ENCODE measurements around the gene CASR.

The CASR gene

DNA sequence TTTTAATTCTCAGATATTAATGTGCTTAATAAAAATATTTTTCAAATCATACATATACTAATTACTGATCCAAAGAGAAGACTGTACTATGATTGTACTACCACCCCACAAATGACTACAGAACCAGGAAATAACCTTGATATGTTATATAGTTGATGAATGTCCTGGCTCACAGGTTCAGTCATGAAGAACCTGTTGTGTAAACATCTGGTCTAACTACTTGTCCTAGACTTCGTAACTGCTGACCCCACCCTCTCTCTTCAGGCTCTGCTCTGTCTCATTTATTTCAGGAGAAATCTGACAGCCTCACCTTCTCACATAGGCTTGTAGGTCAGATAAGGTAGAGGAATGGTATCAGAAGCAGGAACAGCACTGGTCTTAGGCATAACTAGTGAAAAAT, 126.9 kb downstream of the CASR start:
- no peak for TF ChIP-seq NFIC (IDR thresholded peaks at IDR 0.05)

DNA sequence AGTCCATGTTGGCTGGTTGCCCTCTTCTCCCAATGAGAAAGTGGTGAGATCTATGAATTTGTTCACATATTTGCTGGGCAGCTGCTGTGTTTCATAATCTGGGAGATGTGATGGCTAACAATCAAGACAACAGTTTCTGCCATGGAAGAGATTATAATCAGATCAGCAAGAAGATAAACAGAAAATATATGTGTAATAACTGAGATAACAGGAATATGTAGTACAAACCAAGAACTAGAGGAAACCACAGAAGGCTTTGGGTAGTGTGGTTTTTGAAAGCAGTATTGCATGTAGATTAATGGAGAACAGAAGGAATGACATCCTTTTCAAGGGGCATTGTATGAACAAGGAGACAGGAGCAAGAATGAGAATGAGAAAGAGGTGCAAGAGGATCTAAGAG, 129.4 kb downstream of the CASR start:
- TF ChIP-seq, protein P1, sequence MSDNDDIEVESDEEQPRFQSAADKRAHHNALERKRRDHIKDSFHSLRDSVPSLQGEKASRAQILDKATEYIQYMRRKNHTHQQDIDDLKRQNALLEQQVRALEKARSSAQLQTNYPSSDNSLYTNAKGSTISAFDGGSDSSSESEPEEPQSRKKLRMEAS (IDR thresholded peaks at IDR 0.05), result no peak
- TF ChIP-seq TCF12 (IDR thresholded peaks at IDR 0.05; ENCODE audit: low read depth) (no peak), CREB1 (IDR thresholded peaks at IDR 0.05; ENCODE audit: low read depth) (no peak), TAF1 (IDR thresholded peaks at IDR 0.05; ENCODE audit: low read depth) (no peak), YY1 (IDR thresholded peaks at IDR 0.05; ENCODE audit: low read depth) (no peak), ZBTB7A (IDR thresholded peaks at IDR 0.05; ENCODE audit: low read depth) (no peak), FOXM1 (IDR thresholded peaks at IDR 0.05; ENCODE audit: borderline replicate concordance, low read depth) (no peak), EGR1 (IDR thresholded peaks at IDR 0.05) (no peak), CEBPB (IDR thresholded peaks at IDR 0.05) (no peak), EP300 (IDR thresholded peaks at IDR 0.05; ENCODE audit: borderline replicate concordance) (no peak), TEAD4 (IDR thresholded peaks at IDR 0.05) (no peak), NFIC (IDR thresholded peaks at IDR 0.05) (no peak), RAD21 (IDR thresholded peaks at IDR 0.05; ENCODE audit: low read depth) (no peak)
- TF ChIP-seq, protein P2, sequence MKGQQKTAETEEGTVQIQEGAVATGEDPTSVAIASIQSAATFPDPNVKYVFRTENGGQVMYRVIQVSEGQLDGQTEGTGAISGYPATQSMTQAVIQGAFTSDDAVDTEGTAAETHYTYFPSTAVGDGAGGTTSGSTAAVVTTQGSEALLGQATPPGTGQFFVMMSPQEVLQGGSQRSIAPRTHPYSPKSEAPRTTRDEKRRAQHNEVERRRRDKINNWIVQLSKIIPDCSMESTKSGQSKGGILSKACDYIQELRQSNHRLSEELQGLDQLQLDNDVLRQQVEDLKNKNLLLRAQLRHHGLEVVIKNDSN (IDR thresholded peaks at IDR 0.05), result no peak
- TF ChIP-seq, protein P3, sequence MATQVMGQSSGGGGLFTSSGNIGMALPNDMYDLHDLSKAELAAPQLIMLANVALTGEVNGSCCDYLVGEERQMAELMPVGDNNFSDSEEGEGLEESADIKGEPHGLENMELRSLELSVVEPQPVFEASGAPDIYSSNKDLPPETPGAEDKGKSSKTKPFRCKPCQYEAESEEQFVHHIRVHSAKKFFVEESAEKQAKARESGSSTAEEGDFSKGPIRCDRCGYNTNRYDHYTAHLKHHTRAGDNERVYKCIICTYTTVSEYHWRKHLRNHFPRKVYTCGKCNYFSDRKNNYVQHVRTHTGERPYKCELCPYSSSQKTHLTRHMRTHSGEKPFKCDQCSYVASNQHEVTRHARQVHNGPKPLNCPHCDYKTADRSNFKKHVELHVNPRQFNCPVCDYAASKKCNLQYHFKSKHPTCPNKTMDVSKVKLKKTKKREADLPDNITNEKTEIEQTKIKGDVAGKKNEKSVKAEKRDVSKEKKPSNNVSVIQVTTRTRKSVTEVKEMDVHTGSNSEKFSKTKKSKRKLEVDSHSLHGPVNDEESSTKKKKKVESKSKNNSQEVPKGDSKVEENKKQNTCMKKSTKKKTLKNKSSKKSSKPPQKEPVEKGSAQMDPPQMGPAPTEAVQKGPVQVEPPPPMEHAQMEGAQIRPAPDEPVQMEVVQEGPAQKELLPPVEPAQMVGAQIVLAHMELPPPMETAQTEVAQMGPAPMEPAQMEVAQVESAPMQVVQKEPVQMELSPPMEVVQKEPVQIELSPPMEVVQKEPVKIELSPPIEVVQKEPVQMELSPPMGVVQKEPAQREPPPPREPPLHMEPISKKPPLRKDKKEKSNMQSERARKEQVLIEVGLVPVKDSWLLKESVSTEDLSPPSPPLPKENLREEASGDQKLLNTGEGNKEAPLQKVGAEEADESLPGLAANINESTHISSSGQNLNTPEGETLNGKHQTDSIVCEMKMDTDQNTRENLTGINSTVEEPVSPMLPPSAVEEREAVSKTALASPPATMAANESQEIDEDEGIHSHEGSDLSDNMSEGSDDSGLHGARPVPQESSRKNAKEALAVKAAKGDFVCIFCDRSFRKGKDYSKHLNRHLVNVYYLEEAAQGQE (IDR thresholded peaks at IDR 0.05; ENCODE audit: low read depth), result no peak

DNA sequence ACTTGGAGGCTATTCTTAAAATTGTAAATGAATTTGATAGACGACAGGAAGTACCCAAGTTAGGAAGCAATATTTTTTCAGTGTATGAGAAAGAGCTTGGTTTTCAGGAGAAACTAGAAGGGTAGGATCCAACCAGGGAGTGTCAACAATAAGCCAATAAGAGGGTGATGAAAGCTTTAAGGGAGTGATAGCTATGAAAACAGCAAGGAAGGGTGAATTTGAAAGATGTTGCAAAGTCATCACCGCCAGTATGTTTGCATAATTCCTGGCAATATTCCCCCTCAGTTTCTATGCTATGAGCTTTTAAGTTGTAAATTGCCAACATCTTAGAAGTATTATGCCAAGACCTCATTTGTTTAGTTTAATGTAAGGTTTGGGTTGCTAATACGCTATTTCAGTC, 129.8 kb downstream of the CASR start:
- TF ChIP-seq YY1 (IDR thresholded peaks at IDR 0.05; ENCODE audit: low read depth), result no peak

DNA sequence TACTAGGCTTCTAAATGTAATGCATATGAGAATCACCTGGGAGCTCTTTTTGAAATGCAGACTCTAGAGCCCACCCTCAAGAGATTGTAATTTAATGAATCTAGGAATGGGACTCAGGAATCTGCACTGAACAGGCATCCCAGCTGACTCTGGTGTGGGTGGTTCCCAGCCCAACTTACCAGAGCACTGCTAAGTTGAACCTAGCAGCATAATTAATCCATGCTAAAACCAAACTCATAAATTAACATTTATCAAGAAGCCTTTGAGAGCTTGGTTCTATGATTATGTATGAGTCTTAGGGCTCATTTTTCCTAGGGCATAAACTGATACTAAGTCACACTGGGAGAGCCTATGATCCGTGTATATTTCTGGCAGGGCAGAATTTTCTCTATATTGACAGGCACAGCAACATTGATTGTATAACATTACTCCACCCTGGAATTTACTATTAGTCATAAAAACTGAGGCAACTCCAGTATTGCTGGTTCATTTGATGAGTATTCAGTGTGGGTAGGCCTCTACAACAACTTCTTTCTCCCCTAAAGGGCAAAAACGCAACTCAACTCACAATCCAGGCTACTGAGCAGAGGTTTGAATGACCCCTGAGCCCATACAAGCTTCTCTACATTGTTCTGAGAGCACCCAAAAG, 130.9 kb downstream of the CASR start:
- TF ChIP-seq CEBPB (IDR thresholded peaks at IDR 0.05) (no peak), TAF1 (IDR thresholded peaks at IDR 0.05; ENCODE audit: low read depth) (no peak), ZBTB7A (IDR thresholded peaks at IDR 0.05; ENCODE audit: low read depth) (no peak), NFIC (IDR thresholded peaks at IDR 0.05) (no peak), TCF12 (IDR thresholded peaks at IDR 0.05; ENCODE audit: low read depth) (no peak)
- TF ChIP-seq, protein P2 (IDR thresholded peaks at IDR 0.05), result no peak

DNA sequence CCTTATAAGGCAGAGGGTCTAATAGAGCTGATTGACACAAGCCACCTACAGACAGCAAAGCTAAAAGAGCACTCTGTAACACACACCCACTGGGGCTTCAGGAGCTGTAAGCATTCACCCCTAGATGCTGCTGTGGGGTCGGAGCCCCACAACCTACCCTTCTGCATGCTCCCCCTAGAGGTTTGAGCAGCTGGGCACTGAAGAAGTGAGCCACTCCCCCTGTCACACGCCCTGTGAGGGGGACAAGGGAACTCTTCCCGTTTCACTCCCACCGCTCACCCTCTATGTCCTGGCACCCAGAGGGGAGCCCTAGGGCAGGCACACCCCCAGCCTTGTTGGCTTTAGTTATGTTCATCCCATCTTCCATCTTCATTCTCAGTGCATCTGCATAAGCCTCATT, 132.2 kb downstream of the CASR start:
- TF ChIP-seq RAD21 (IDR thresholded peaks at IDR 0.05; ENCODE audit: low read depth), result no peak
- TF ChIP-seq EP300 (IDR thresholded peaks at IDR 0.05; ENCODE audit: borderline replicate concordance), result no peak
- TF ChIP-seq CREB1 (IDR thresholded peaks at IDR 0.05; ENCODE audit: low read depth), result no peak
- TF ChIP-seq TEAD4 (IDR thresholded peaks at IDR 0.05), result no peak
- TF ChIP-seq ZBTB7A (IDR thresholded peaks at IDR 0.05; ENCODE audit: low read depth), result no peak
- no peak for TF ChIP-seq EGR1 (IDR thresholded peaks at IDR 0.05)
- TF ChIP-seq, protein P1 (IDR thresholded peaks at IDR 0.05), result no peak
- no peak for TF ChIP-seq TAF1 (IDR thresholded peaks at IDR 0.05; ENCODE audit: low read depth)
- TF ChIP-seq FOXM1 (IDR thresholded peaks at IDR 0.05; ENCODE audit: borderline replicate concordance, low read depth), result no peak

DNA sequence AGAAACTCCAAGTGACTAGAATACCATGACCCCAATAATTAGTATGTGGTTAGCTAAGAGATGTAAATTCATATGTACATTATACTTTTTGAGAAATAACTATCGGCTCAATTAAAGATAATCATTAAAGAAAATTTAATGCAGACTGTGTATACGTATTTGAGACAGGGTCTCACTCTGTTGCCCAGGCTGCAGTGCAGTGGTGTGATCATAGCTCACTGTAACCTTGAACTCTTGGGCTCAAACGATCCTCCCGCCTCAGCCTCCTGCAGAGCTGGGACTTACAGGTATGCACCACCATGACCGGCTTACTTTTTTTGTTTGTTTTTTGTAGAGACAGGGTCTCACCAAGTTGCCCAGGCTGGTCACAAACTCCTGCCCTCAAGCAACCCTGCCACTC, 132.9 kb downstream of the CASR start:
- TF ChIP-seq RAD21 (IDR thresholded peaks at IDR 0.05; ENCODE audit: low read depth), result no peak
- TF ChIP-seq EGR1 (IDR thresholded peaks at IDR 0.05), result no peak
- TF ChIP-seq, protein P2 (IDR thresholded peaks at IDR 0.05), result no peak
- no peak for TF ChIP-seq TEAD4 (IDR thresholded peaks at IDR 0.05)
- TF ChIP-seq TCF12 (IDR thresholded peaks at IDR 0.05; ENCODE audit: low read depth), result no peak
- TF ChIP-seq EP300 (IDR thresholded peaks at IDR 0.05; ENCODE audit: borderline replicate concordance), result no peak
- no peak for TF ChIP-seq CEBPB (IDR thresholded peaks at IDR 0.05)
- no peak for TF ChIP-seq CREB1 (IDR thresholded peaks at IDR 0.05; ENCODE audit: low read depth)
- no peak for TF ChIP-seq FOXM1 (IDR thresholded peaks at IDR 0.05; ENCODE audit: borderline replicate concordance, low read depth)
- TF ChIP-seq YY1 (IDR thresholded peaks at IDR 0.05; ENCODE audit: low read depth), result no peak

DNA sequence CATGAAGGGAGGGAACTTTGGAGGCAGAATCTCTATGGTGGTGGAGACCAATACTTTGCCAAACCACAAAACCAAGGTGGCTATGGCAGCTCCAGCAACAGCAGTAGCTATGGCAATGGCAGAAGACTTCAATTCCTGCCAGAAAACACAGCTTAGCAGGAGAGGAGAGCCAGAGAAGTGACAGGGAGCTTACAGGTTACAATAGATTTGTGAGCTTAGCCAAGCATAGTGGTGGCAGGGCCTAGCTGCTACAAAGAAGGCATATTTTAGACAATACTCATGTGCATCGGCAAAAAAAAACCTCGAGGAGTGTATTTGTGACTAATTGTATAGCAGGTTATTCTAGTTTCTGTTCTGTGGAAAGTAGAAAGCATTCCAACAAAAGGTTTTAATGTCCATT, 135.2 kb downstream of the CASR start:
- TF ChIP-seq RAD21 (IDR thresholded peaks at IDR 0.05; ENCODE audit: low read depth) (no peak), TAF1 (IDR thresholded peaks at IDR 0.05; ENCODE audit: low read depth) (no peak), EGR1 (IDR thresholded peaks at IDR 0.05) (no peak), EP300 (IDR thresholded peaks at IDR 0.05; ENCODE audit: borderline replicate concordance) (no peak), TEAD4 (IDR thresholded peaks at IDR 0.05) (no peak), FOXM1 (IDR thresholded peaks at IDR 0.05; ENCODE audit: borderline replicate concordance, low read depth) (no peak), CEBPB (IDR thresholded peaks at IDR 0.05) (no peak), CREB1 (IDR thresholded peaks at IDR 0.05; ENCODE audit: low read depth) (no peak), ZBTB7A (IDR thresholded peaks at IDR 0.05; ENCODE audit: low read depth) (no peak), TCF12 (IDR thresholded peaks at IDR 0.05; ENCODE audit: low read depth) (no peak), YY1 (IDR thresholded peaks at IDR 0.05; ENCODE audit: low read depth) (no peak), NFIC (IDR thresholded peaks at IDR 0.05) (no peak)
- TF ChIP-seq, protein P2 (IDR thresholded peaks at IDR 0.05), result no peak
- TF ChIP-seq, protein P1 (IDR thresholded peaks at IDR 0.05), result no peak
- TF ChIP-seq, protein P3 (IDR thresholded peaks at IDR 0.05; ENCODE audit: low read depth), result no peak
